HUES64 (cell line): ENCODE results near the gene CNTD1.

Source experiments
- H3K27ac ChIP-seq: 2 replicates; pipeline ENCODE4 v1.7.0; 2013; ENCODE audit warnings: low read depth, low read length, inconsistent platforms
- H3K27me3 ChIP-seq: 2 replicates; pipeline ENCODE4 v1.6.1; 2013; ENCODE audit warnings: mild to moderate bottlenecking, low read length; ENCODE audit not compliant: insufficient read depth
- H3K36me3 ChIP-seq: 2 replicates; pipeline ENCODE4 v1.6.1; 2013; ENCODE audit warnings: mild to moderate bottlenecking, low read length; ENCODE audit not compliant: insufficient read depth
- H3K4me1 ChIP-seq: 2 replicates; pipeline ENCODE4 v1.6.1; 2013; ENCODE audit warnings: mild to moderate bottlenecking, low read length, moderate library complexity; ENCODE audit not compliant: insufficient read depth
- H3K4me3 ChIP-seq: 2 replicates; pipeline ENCODE4 v1.5.1; 2013; ENCODE audit warnings: mild to moderate bottlenecking, low read length, moderate library complexity
- H3K9ac ChIP-seq: 2 replicates; pipeline ENCODE4 v1.6.1; 2013; ENCODE audit warnings: mild to moderate bottlenecking, low read depth, low read length
- H3K9me3 ChIP-seq: 2 replicates; pipeline ENCODE4 v1.6.1; 2013; ENCODE audit warnings: low read depth, low read length; ENCODE audit not compliant: insufficient read depth
- WGBS: fragments of 150-250, 120-280 bp; methylation state at CpG from one replicate; pipeline ENCODE4 v1.1.7; 2013; ENCODE audit warnings: missing lambda C conversion rate; 5-methylcytosine and 5-hydroxymethylcytosine counted together

CNTD1 gene

DNA sequence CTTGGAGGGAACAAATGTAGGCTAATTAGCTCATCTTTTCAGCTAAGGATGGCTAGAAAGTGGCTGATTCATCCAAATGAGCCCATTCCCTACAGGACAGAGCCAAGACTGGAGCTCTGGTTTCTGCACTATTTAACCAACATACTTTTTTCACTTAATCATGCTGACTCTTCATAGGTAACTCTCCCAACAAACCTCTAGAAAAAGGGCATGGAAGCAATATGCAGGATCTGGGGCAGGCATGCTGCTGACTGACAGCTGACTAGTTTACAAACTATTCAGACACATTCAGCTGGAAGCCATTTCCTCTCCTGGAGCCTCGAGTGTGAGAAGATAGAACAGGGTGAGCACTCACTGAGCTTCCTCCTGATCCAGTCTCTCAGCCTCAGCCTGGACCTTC lies 19.2 kb downstream of the CNTD1 start:
- H3K9me3 ChIP-seq: no peaks in the 10 kb centered on the region
- H3K9ac ChIP-seq: no peak overlapping the region
- H3K4me1 ChIP-seq: no peaks in the 10 kb centered on the region
- no peak overlapping the region for H3K27ac ChIP-seq
- no peaks in the 10 kb centered on the region for H3K27me3 ChIP-seq
- no peak overlapping the region for H3K4me3 ChIP-seq
- WGBS: 93% methylated on average over 1 of the region's 1 CpG
- peaks cover 81% of the 10 kb centered on the region for H3K36me3 ChIP-seq

DNA sequence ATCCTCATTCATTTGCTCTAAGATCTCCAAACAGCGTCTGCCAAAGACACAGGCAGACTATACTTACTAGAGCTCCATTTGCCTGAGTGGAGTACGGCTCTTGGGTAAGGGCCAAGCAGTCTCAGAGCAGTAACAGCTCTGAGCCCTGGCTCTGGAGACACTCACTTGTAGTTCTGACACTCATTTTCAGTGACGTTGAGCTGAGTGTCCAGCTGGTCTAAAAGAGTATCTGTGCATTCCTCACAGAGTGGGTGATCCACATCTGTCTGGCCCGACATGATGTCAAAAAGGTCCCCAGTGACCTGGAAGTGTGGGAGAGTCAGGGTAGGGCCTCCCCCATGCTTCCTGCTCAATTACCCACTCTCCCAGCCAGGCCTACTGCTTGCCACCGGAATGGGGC lies 19.7 kb downstream of the CNTD1 start:
- Histone ChIP-seq H3K9ac (no peak overlapping the region), H3K27me3 (no peaks in the 10 kb centered on the region), H3K9me3 (no peaks in the 10 kb centered on the region), H3K4me1 (no peaks in the 10 kb centered on the region), H3K27ac (no peak overlapping the region), H3K36me3 (peaks cover 78% of the 10 kb centered on the region), H3K4me3 (no peak overlapping the region)
- WGBS: 95% methylated on average over 5 of the region's 5 CpGs

DNA sequence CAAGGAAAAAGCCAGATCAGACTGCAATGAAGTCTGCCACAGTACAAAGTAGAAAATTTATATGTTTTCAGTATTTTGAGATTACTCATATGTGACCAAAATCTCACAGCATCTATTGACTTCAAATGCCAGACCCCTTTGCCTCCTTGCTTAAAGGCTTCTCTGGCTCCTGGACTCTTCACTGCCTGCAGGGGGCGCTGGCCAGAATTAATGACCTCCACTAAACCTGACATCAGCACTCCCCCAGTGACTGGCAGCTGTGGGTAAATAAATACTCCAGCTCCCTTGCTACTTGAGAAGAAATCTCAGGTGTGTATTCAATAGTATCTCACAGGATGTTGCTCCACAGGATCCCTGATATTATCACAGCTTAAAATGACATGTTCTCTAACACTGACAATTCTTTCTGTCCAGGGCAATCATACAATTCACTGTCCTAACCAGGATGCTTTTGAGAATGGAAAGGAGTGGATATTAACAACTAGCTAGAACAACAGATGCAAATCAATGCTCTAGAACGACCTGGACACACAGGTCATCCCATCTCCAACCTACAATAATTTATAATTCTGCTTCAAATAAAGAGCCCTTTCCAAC lies 21.4 kb downstream of the CNTD1 start:
- Histone ChIP-seq H3K36me3 (peaks cover 62% of the 10 kb centered on the region), H3K9ac (no peak overlapping the region), H3K27me3 (no peaks in the 10 kb centered on the region), H3K4me1 (no peaks in the 10 kb centered on the region), H3K9me3 (no peaks in the 10 kb centered on the region), H3K27ac (no peak overlapping the region), H3K4me3 (no peak overlapping the region)
- 15% methylated on average over 2 of the region's 2 CpGs for WGBS

DNA sequence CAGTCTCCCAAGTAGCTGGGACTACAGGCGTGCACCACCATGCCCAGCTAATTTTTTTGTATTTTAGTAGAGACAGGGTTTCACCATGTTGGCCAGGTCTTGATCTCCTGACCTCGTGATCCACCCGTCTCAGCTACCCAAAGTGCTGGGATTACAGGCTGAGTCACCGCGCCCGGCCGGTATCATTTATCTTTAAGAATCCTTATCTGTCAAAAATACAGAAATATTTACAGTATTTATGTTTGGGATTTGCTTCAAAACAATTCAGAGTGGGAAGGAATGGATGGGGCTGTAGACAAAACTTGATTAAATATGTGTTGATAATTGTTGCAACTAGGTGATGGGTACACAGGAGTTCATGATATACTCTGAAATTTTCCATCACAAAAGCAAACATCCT lies 22.5 kb downstream of the CNTD1 start:
- Histone ChIP-seq H3K4me3 (no peak overlapping the region), H3K4me1 (no peaks in the 10 kb centered on the region), H3K9me3 (no peaks in the 10 kb centered on the region), H3K27ac (no peak overlapping the region), H3K36me3 (peaks cover 50% of the 10 kb centered on the region), H3K27me3 (no peaks in the 10 kb centered on the region), H3K9ac (no peak overlapping the region)
- WGBS: 97% methylated on average over 3 of the region's 7 CpGs

DNA sequence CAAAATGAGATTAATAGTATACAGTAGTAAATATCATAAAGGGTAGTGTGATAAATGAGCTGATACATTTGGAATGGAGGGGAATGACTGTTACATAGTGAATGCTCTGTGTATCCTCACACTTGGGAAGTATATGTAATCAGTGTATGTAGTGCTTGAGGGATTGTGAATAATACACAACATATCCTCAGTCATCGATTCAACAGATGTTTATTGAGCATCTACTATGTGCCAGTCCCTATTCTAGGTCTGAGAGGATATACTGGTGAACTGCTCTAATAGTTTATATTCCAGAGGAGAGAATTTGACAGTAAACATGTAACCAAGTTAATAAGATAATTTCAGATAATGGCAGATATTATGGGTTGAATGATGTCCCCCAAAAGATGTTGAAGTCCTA lies 28.8 kb downstream of the CNTD1 start:
- Histone ChIP-seq H3K9ac (no peak overlapping the region), H3K27me3 (peaks cover 18% of the 10 kb centered on the region; the same call in 1 of the 2 replicates), H3K9me3 (no peaks in the 10 kb centered on the region), H3K4me3 (no peak overlapping the region), H3K27ac (no peak overlapping the region), H3K36me3 (no peaks in the 10 kb centered on the region), H3K4me1 (peaks cover 5% of the 10 kb centered on the region; the same call in 1 of the 2 replicates)
- 80% methylated on average over 1 of the region's 1 CpG for WGBS

DNA sequence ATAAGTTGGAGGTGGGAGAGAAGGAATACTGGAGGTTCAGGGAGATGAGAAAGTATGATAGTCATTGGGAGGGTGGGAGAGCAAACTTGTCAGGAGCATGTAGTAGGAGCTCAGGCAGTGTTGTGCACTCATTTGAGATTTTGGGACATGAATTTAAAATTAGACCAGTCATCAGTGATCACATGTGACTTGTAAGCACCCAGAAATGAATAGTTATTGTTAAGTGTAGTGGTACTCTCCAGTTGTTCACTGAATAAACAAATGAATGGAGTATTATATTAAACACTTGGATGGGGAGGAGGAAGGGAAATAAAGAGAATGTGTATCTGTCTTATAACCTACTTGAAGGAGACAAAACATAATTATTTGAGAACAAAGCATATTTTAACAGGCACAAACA lies 32.3 kb downstream of the CNTD1 start:
- H3K9me3 ChIP-seq: no peaks in the 10 kb centered on the region
- H3K4me1 ChIP-seq: peaks cover 13% of the 10 kb centered on the region; the same call in 1 of the 2 replicates
- peaks cover 18% of the 10 kb centered on the region; the same call in 1 of the 2 replicates for H3K27me3 ChIP-seq
- peaks cover 16% of the 10 kb centered on the region for H3K36me3 ChIP-seq
- H3K27ac ChIP-seq: no peak overlapping the region
- H3K9ac ChIP-seq: no peak overlapping the region
- H3K4me3 ChIP-seq: no peak overlapping the region

DNA sequence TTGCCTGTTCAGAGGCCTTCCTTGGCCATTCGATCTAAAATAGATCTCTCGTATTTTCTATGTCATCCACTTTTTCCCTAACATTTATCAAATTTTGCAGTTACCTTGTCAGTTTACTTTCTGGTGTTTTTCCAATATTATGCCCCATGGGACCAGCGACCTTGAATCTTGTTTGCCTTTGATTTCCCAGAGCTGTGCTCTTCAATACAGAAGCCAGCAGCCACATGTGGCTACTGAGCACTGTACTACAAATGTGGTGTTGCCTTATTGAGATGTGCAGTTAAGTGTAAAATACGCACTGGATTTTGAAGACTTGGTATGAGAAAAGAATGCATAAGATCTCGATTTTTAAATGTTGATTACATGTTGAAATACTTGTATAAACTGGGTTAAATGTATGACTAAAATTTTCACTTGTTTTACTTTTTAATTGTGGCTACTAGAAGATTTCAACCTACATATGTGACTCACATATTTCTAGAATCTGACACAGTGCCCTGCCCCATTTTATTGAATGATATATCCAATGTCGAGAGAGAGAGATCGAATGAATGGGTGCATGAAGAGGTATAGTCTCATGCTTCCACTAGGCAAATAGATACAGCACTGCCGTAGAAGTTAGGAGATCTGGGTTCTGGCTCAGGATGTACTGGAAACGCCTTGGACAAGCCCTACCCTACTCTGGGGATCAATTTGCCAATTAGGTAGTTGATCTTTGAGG lies 33.7 kb downstream of the CNTD1 start:
- 59% methylated on average over 9 of the region's 9 CpGs for WGBS

DNA sequence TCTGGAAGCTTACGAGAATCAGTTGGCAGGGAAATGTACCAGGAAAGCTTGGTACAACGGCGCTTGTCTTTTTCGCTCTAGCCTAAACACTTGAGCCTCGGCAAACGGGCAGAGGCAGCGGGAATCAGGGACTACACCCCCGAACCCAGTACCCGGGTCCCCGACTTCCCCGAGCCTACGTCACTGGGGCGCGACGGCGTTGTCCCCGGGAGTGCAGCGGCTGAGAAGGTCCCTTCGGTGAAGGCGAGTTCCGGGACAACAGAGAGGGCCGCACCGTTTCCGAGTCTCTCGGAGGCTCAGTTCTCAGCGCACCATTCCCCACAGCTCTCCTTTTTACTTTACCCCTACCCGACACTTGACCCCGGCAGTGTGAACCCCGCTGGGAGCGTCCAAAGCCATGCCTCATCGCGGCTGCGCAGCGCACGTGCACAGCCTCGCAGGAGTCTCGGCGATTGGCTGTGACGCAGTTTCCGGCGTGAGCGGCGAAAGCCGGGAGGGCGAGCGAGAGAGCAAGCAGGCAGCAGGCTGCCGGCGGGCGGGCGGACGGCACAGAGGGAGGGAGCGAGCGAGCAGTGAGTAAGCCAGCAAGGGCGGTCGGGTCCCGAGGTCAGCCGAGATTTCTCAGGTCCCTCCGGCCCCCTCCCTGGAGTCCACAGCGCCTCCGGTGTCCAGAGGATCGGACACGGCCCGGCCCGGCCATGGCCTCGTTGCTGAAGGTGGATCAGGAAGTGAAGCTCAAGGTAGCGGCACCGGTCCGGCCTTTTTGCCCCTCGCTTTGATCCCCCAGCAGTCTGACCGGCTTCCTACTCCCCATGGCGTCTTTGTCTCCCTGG lies 34.5 kb downstream of the CNTD1 start, which contains the start of gene PSME3:
TSS of gene PSME3 (plus strand) at position 464 of the 833 bp plus-strand sequence. CDS start at position 699, 235 bp downstream.
- Histone ChIP-seq H3K4me1 (peaks cover 13% of the 10 kb centered on the region; the same call in 1 of the 2 replicates), H3K9ac (peak within 1 kb of the TSS; percentile 99), H3K36me3 (peaks cover 35% of the 10 kb centered on the region), H3K27ac (peak within 1 kb of the TSS; percentile 95), H3K4me3 (peak within 1 kb of the TSS; percentile 81), H3K27me3 (peaks cover 5% of the 10 kb centered on the region; the same call in 1 of the 2 replicates), H3K9me3 (no peaks in the 10 kb centered on the region)
- under 1% methylated on average over 71 of the region's 71 CpGs for WGBS

More for the DNA sequence above, 33.7 kb downstream of the CNTD1 start:
- H3K27ac ChIP-seq: peak overlapping the region; percentile 95
- H3K4me1 ChIP-seq: peaks cover 13% of the 10 kb centered on the region; the same call in 1 of the 2 replicates
- H3K36me3 ChIP-seq: peaks cover 28% of the 10 kb centered on the region
- H3K27me3 ChIP-seq: peaks cover 11% of the 10 kb centered on the region; the same call in 1 of the 2 replicates
- peak overlapping the region; percentile 99 for H3K9ac ChIP-seq
- H3K4me3 ChIP-seq: peak overlapping the region; percentile 81
- no peaks in the 10 kb centered on the region for H3K9me3 ChIP-seq

DNA sequence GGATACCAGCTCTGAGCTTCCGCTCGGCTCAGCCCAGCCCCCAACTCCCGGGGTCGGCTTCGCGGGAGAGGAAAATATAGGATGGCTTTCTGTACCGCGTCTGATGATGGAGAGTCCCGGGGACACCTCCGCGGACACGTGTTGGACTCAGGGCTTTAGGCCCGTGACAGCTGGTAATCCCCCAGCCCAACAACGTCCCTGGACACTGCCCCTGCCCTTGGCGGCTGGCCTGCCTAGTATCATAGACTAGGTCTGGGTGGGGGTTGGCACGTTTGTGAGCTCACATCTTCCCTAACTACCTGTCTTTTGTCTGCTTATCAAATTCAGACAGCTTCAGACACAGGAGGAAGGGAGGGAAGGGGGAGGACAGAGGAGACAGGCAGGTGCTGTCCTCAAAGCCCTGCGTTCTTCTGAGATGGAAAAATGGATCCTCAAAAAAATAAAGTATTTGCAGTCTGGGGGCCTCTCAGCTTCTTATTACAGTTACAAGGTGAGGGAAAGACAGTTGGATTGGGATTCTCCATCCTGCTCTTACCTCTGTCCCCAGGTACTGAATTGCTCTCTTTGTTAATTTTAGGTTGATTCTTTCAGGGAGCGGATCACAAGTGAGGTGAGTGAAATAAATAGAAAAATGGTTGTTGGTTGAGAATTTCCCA lies 35.2 kb downstream of the CNTD1 start:
- WGBS: 7% methylated on average over 17 of the region's 18 CpGs
- H3K4me3 ChIP-seq: peak overlapping the region; percentile 81
- peak overlapping the region; percentile 95 for H3K27ac ChIP-seq
- no peaks in the 10 kb centered on the region; the same call in 1 of the 2 replicates for H3K27me3 ChIP-seq
- H3K9ac ChIP-seq: peak overlapping the region; percentile 99
- peaks cover 13% of the 10 kb centered on the region; the same call in 1 of the 2 replicates for H3K4me1 ChIP-seq
- H3K9me3 ChIP-seq: no peaks in the 10 kb centered on the region
- H3K36me3 ChIP-seq: peaks cover 43% of the 10 kb centered on the region

DNA sequence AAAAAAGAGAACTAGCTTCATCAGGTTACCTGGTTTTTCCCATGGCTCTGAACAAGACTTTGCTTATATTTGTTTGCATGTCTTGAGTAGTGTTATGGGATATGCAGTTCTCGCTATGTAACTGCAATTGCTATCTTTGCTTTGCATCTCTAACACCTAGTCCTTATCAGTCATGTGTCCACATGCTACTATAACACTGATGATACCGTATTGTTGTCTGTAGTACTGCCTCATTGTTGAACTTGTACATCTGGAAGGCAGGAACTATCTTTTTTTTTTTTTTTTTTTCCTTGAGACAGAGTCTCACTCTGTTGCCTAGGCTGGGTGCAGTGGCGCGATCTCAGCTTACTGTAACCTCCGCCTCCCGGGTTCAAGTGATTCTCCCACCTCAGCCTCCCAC lies 37.1 kb downstream of the CNTD1 start:
- Histone ChIP-seq H3K4me1 (peaks cover 13% of the 10 kb centered on the region; the same call in 1 of the 2 replicates), H3K36me3 (peaks cover 60% of the 10 kb centered on the region), H3K27ac (no peak overlapping the region), H3K9ac (no peak overlapping the region), H3K27me3 (no peaks in the 10 kb centered on the region), H3K9me3 (no peaks in the 10 kb centered on the region), H3K4me3 (no peak overlapping the region)
- WGBS: 94% methylated on average over 6 of the region's 6 CpGs
